ENCODE measurements around the gene C3orf52.

- TF ChIP-seq CTCF (IDR thresholded peaks at IDR 0.05) (no peak), EZH2 (IDR thresholded peaks at IDR 0.05; ENCODE audit: borderline replicate concordance, insufficient read depth, low read depth, low read length, poor library complexity, severe bottlenecking) (no peak)
Observed at GRCh38 chr3:112143689-112144088, 57.5 kb downstream of the C3orf52 start.

Measured in B cell (primary cell).